HepG2 (cell line): ENCODE measurements around the gene BANP. TPM values are rescaled to one million over a fixed set of nuclear protein-coding genes. Genes with fewer than 3 reads are reported as not detected.

ENCODE experiments used
- ATAC-seq: fragments of 200-7000 bp; cut with Tn5 transposase; 3 replicates; pipeline ENCODE4 v1.9.1; 2020; ENCODE audit warnings: mild to moderate bottlenecking, moderate library complexity
- BruUV-seq: library from RNA; stranded (reverse); fragments of 400-500 nt; replicated peaks from 2 replicates; lab custom pipeline; 2021; lab: Mats Ljungman, UMichigan
- CTCF ChIA-PET: fragments of 300-600 bp; formaldehyde crosslinking; extraction: SDS; loops from one replicate; lab custom pipeline; 2021; ENCODE audit warnings: low total read pairs, inconsistent platforms, low intra/inter-chr PET ratio; lab: Yijun Ruan, JAX
- POLR2A ChIA-PET: fragments of 350-600 bp; sonication (Branson Sonifier 250); formaldehyde crosslinking; loops from one replicate; lab custom pipeline; 2020; ENCODE audit warnings: antibody characterized with exemption, inconsistent platforms; lab: Yijun Ruan, JAX
- DNase-seq: peaks from one replicate; pipeline ENCODE4 v3.0.0-alpha.2; 2015; ENCODE audit warnings: low spot score
- FAIRE-seq: peaks from 3 replicates; lab custom pipeline; 2011; peaks lifted over from hg19 to GRCh38; lab: Jason Lieb, UNC
- H2AFZ ChIP-seq: one replicate; pipeline ENCODE4 v1.6.1; 2011; ENCODE audit warnings: low read length, inconsistent platforms
- H3K27ac ChIP-seq: fragments of 300-600 bp; 3 replicates; pipeline ENCODE4 v1.8.0; 2011; ENCODE audit warnings: mixed run types, mild to moderate bottlenecking, mixed read lengths, low read length, inconsistent platforms; ENCODE audit not compliant: insufficient read depth; ENCODE audit errors: extremely low read length
- H3K27me3 ChIP-seq, 2 experiments: fragments of 200-600 bp in 1 of 2; 2 replicates in 1 of 2; 3 replicates in 1 of 2; pipeline versions ENCODE4 v1.6.0 to v1.8.0; 2011; ENCODE audit warnings: low read length in 2 of 2, mild to moderate bottlenecking in 2 of 2, moderate library complexity in 2 of 2, inconsistent platforms in 1 of 2; ENCODE audit not compliant: insufficient read depth in 2 of 2, control insufficient read depth in 1 of 2
- H3K36me3 ChIP-seq, 2 experiments: fragments of 200-600 bp in 1 of 2; replicated peaks in 1 of 2; 2 replicates in 1 of 2; 3 replicates in 1 of 2; pipeline versions ENCODE4 v1.5.1 to v1.8.0; 2011; ENCODE audit warnings: low read length in 2 of 2, inconsistent platforms in 1 of 2; ENCODE audit not compliant: insufficient read depth in 2 of 2, control insufficient read depth in 1 of 2
- H3K4me1 ChIP-seq: 2 replicates; pipeline ENCODE4 v1.5.1; 2012; ENCODE audit warnings: low read length, inconsistent platforms; ENCODE audit not compliant: insufficient read depth
- H3K4me2 ChIP-seq: 2 replicates; pipeline ENCODE4 v1.6.0; 2011; ENCODE audit warnings: low read depth, low read length, inconsistent platforms
- H3K4me3 ChIP-seq, 3 experiments: fragments of 200-600 bp in 1 of 3; sonication (generic), shearing (Covaris generic) in 1 of 3; replicated peaks in 1 of 3; 2 replicates each; pipeline ENCODE4 v1.5.1; 2011 to 2016; ENCODE audit warnings: low read length in 3 of 3, inconsistent platforms in 2 of 3, low read depth in 2 of 3, mild to moderate bottlenecking in 2 of 3, control low read depth in 1 of 3, mixed read lengths in 1 of 3; ENCODE audit not compliant: insufficient read depth in 1 of 3
- H3K79me2 ChIP-seq: one replicate; pipeline ENCODE4 v1.6.1; 2011; ENCODE audit warnings: low read length, inconsistent platforms; ENCODE audit not compliant: insufficient read depth
- H3K9ac ChIP-seq: 2 replicates; pipeline ENCODE4 v1.6.0; 2011; ENCODE audit warnings: mild to moderate bottlenecking, low read depth, low read length, inconsistent platforms; ENCODE audit not compliant: insufficient read depth
- H3K9me3 ChIP-seq: 2 replicates; pipeline ENCODE4 v1.5.1; 2012; ENCODE audit warnings: mild to moderate bottlenecking, low read length
- H4K20me1 ChIP-seq: 2 replicates; pipeline ENCODE4 v1.6.0; 2011; ENCODE audit warnings: inconsistent platforms, mild to moderate bottlenecking, low read length, moderate library complexity; ENCODE audit not compliant: insufficient read depth
- EED ChIP-seq: sonication (generic); formaldehyde crosslinking; IDR thresholded peaks from 2 replicates; pipeline ENCODE4 v1.5.0; 2020; ENCODE audit warnings: mild to moderate bottlenecking, missing genetic modification reagents
- GABPA ChIP-seq, 2 experiments: IDR thresholded peaks; 2 replicates each; pipeline ENCODE4 v1.6.1; 2011 to 2016; ENCODE audit warnings: low read depth in 2 of 2, low read length in 1 of 2, missing biosample characterization in 1 of 2, missing genetic modification characterization in 1 of 2
- GATA4 ChIP-seq: sonication (generic); IDR thresholded peaks from 2 replicates; pipeline ENCODE4 v1.6.1; 2016; ENCODE audit warnings: antibody characterized with exemption, low read depth, borderline replicate concordance
- MEIS2 ChIP-seq: sonication (generic); formaldehyde crosslinking; IDR thresholded peaks from 2 replicates; pipeline ENCODE4 v1.9.0; 2021; ENCODE audit warnings: mild to moderate bottlenecking, missing genetic modification reagents
- MZF1 ChIP-seq: sonication (generic); formaldehyde crosslinking; IDR thresholded peaks from 2 replicates; pipeline ENCODE4 v1.8.1; 2023; ENCODE audit warnings: mild to moderate bottlenecking, missing genetic modification reagents, borderline replicate concordance
- REPIN1 ChIP-seq: sonication (generic); formaldehyde crosslinking; IDR thresholded peaks from 2 replicates; pipeline ENCODE4 v1.8.0; 2022; ENCODE audit warnings: missing genetic modification reagents, low read depth, mild to moderate bottlenecking, borderline replicate concordance
- RFX5 ChIP-seq: IDR thresholded peaks from 2 replicates; pipeline ENCODE4 v1.6.1; 2011; ENCODE audit warnings: low read depth, low read length, improper control_type of control experiment
- SMAD1 ChIP-seq: sonication (generic); formaldehyde crosslinking; IDR thresholded peaks from 2 replicates; pipeline ENCODE4 v1.4.0; 2020; ENCODE audit warnings: missing genetic modification reagents, low read depth, mild to moderate bottlenecking, borderline replicate concordance
- SP140L ChIP-seq: sonication (generic); formaldehyde crosslinking; IDR thresholded peaks from 2 replicates; pipeline ENCODE4 v1.4.0; 2020; ENCODE audit warnings: missing genetic modification reagents, borderline replicate concordance
- SYNCRIP ChIP-seq: fragments of 200-400 bp; formaldehyde crosslinking; IDR thresholded peaks from 2 replicates; pipeline ENCODE4 v1.6.1; 2018; ENCODE audit warnings: mild to moderate bottlenecking, low read depth, low read length; ENCODE audit not compliant: insufficient read depth
- ZNF616 ChIP-seq: sonication (generic); formaldehyde crosslinking; IDR thresholded peaks from 2 replicates; pipeline ENCODE4 v1.5.0; 2020; ENCODE audit warnings: low read depth, mild to moderate bottlenecking, missing genetic modification reagents
- ZNF782 ChIP-seq: sonication (generic); formaldehyde crosslinking; IDR thresholded peaks from 2 replicates; pipeline ENCODE4 v1.4.0; 2020; ENCODE audit warnings: missing genetic modification reagents, mild to moderate bottlenecking, borderline replicate concordance
- WGBS: methylation state at CpG from one replicate; pipeline ENCODE4 v1.1.6; 2017; ENCODE audit warnings: low lambda C conversion rate; 5-methylcytosine and 5-hydroxymethylcytosine counted together
- in situ Hi-C: cut with HindIII; loops from 2 replicates; pipeline ENCODE4 v1.10.0; 2017; ENCODE audit warnings: low pct_unique_long_range_greater_than_20kb; ENCODE audit not compliant: extremely low pct_ligation_motif_present
- intact Hi-C: fragments of 100-400 bp; cut with micrococcal nuclease; formaldehyde crosslinking; loops from one replicate; pipeline ENCODE4 v1.10.0; 2022; ENCODE audit not compliant: unreplicated experiment
- polyA plus RNA-seq, 8 experiments: library from polyadenylated mRNA; depleted of rRNA in 3 of 8; stranded (reverse) in 7 of 8; unstranded in 1 of 8; fragments of >200 nt; fragmentation: Illumina TruSeq in 4 of 8; extraction: Trizol in 4 of 8; gene quantifications; 2 replicates each; pipeline versions ENCODE4 v1.2.1 to v1.2.3, GENCODE V29; 2011 to 2016; ENCODE audit warnings: low read depth in 4 of 8, missing spikeins in 1 of 8, mixed read lengths in 1 of 8; ENCODE audit not compliant: insufficient read depth in 1 of 8
- total RNA-seq, 5 experiments: library from RNA; depleted of rRNA; stranded (reverse); fragments of >200 nt; fragmentation: Illumina TruSeq; extraction: Trizol; gene quantifications; 2 replicates each; pipeline ENCODE4 v1.2.3, GENCODE V29; 2016; ENCODE audit warnings: low read depth in 1 of 5
- TF ChIP-seq, protein P1 (sequence below): sonication (generic); formaldehyde crosslinking; IDR thresholded peaks from 2 replicates; pipeline ENCODE4 v1.4.0; 2020; ENCODE audit warnings: missing genetic modification reagents
- TF ChIP-seq, protein P2 (sequence below): sonication (generic); formaldehyde crosslinking; IDR thresholded peaks from 2 replicates; pipeline ENCODE4 v1.4.0; 2020; ENCODE audit warnings: missing genetic modification reagents, borderline replicate concordance

The BANP gene
- total and polyA plus RNA-seq, 2 of the 13 experiments (the other 11 are each of a cell fraction or from before 2014, with no cell fraction given) = 20.2 to 23.8 TPM

DNA sequence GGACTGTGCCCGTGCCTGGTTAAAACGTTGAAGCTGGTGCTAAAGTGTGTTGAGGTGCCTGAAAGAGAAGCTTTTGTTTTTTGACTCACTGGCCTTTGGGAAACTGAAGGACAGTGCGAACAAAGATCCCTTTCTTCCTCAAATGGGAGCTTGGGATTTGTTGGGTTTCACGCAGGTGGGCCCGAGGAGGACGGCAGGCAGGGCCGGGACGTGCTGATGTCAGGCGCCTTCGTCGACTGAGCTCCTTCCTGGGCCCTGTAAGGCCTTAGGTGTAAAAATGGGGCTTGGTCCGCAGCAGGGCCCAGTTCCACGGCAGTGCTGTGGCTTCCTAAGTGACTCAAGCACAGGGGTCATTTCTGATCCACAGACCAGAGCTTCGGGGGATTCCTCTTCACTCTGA, 106.9 kb downstream of the BANP start (continued):
- no peak for TF ChIP-seq REPIN1 (CRISPR knock-in tag)
- no peak for TF ChIP-seq ZNF616 (CRISPR knock-in tag)

DNA sequence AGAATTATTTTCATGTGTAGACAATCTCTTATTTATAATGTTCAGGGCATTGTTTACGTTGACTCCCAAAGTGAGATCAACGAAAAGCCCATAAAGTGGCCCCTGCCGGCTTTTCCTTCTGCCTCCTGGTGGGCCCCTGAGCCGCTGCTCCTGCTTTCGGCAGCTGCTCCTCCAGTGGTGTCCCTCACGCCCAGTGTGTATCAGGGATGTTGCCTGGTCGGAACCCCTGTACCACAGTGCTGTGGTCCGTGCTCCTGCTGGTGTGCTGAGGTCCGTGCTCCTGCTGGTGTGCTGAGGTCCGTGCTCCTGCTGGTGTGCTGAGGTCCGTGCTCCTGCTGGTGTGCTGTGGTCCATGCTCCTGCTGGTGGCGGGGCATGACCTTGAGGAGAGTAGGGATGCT, 107.6 kb downstream of the BANP start:
- FAIRE-seq (no peak), ATAC-seq (no peak), DNase-seq (no peak)
- Histone ChIP-seq H3K9me3 (no peaks in the 10 kb centered on the region), H3K4me1 (no peaks in the 10 kb centered on the region), H3K4me2 (no peak overlapping the region), H4K20me1 (no peaks in the 10 kb centered on the region), H3K36me3 (peaks cover 6 to 16% of the 10 kb centered on the region in 2 experiments; a peak in 3 of 5 replicates), H3K9ac (no peak overlapping the region), H3K4me3 (no peak overlapping the region), H3K79me2 (no peaks in the 10 kb centered on the region), H3K27ac (no peak overlapping the region), H2AFZ (no peak overlapping the region), H3K27me3 (no peaks in the 10 kb centered on the region)
- 96% methylated on average over 12 of the region's 12 CpGs for WGBS
- POLR2A ChIA-PET = no interaction called here
- intact Hi-C loops (no loop called here), in situ Hi-C loops (no loop called here)
- CTCF ChIA-PET = no interaction called here
- no TSS peak for BruUV-seq
- TF ChIP-seq GABPA (IDR thresholded peaks at IDR 0.05; ENCODE audit: low read depth, low read length) (no peak), GABPA (CRISPR knock-in tag; IDR thresholded peaks at IDR 0.05; ENCODE audit: low read depth) (no peak), SP140L (CRISPR knock-in tag) (no peak), MEIS2 (CRISPR knock-in tag) (no peak), GATA4 (no peak), RFX5 (no peak), SYNCRIP (no peak), SMAD1 (no peak), ZNF782 (CRISPR knock-in tag) (no peak), MZF1 (CRISPR knock-in tag) (no peak), EED (CRISPR knock-in tag) (no peak)
- TF ChIP-seq, protein P1, sequence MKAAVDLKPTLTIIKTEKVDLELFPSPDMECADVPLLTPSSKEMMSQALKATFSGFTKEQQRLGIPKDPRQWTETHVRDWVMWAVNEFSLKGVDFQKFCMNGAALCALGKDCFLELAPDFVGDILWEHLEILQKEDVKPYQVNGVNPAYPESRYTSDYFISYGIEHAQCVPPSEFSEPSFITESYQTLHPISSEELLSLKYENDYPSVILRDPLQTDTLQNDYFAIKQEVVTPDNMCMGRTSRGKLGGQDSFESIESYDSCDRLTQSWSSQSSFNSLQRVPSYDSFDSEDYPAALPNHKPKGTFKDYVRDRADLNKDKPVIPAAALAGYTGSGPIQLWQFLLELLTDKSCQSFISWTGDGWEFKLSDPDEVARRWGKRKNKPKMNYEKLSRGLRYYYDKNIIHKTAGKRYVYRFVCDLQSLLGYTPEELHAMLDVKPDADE = no peak
- TF ChIP-seq, protein P2, sequence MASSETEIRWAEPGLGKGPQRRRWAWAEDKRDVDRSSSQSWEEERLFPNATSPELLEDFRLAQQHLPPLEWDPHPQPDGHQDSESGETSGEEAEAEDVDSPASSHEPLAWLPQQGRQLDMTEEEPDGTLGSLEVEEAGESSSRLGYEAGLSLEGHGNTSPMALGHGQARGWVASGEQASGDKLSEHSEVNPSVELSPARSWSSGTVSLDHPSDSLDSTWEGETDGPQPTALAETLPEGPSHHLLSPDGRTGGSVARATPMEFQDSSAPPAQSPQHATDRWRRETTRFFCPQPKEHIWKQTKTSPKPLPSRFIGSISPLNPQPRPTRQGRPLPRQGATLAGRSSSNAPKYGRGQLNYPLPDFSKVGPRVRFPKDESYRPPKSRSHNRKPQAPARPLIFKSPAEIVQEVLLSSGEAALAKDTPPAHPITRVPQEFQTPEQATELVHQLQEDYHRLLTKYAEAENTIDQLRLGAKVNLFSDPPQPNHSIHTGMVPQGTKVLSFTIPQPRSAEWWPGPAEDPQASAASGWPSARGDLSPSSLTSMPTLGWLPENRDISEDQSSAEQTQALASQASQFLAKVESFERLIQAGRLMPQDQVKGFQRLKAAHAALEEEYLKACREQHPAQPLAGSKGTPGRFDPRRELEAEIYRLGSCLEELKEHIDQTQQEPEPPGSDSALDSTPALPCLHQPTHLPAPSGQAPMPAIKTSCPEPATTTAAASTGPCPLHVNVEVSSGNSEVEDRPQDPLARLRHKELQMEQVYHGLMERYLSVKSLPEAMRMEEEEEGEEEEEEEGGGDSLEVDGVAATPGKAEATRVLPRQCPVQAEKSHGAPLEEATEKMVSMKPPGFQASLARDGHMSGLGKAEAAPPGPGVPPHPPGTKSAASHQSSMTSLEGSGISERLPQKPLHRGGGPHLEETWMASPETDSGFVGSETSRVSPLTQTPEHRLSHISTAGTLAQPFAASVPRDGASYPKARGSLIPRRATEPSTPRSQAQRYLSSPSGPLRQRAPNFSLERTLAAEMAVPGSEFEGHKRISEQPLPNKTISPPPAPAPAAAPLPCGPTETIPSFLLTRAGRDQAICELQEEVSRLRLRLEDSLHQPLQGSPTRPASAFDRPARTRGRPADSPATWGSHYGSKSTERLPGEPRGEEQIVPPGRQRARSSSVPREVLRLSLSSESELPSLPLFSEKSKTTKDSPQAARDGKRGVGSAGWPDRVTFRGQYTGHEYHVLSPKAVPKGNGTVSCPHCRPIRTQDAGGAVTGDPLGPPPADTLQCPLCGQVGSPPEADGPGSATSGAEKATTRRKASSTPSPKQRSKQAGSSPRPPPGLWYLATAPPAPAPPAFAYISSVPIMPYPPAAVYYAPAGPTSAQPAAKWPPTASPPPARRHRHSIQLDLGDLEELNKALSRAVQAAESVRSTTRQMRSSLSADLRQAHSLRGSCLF (CRISPR knock-in tag) = no peak
